HG03095 (cell line): ENCODE measurements around the gene RAB13.

Experiments used
- ATAC-seq: cut with Tn5 transposase; IDR thresholded peaks from one replicate; pipeline ENCODE4 v1.9.1; 2021; ENCODE audit warnings: moderate library complexity; ENCODE audit not compliant: unreplicated experiment

The RAB13 gene

GRCh38 chr1:153934746-153935145 lies 51.4 kb downstream of the RAB13 start:
- ATAC-seq, result no peak

- no peak for ATAC-seq
Measured at GRCh38 chr1:153933955-153934354, 52.2 kb downstream of the RAB13 start.

GRCh38 chr1:153933430-153933829 lies 52.7 kb downstream of the RAB13 start:
- ATAC-seq, result no peak

- ATAC-seq, result no peak
Measured at GRCh38 chr1:153932156-153933131, 53.7 kb downstream of the RAB13 start.
